ENCODE data around the gene ALKBH4.

The ALKBH4 gene

DNA sequence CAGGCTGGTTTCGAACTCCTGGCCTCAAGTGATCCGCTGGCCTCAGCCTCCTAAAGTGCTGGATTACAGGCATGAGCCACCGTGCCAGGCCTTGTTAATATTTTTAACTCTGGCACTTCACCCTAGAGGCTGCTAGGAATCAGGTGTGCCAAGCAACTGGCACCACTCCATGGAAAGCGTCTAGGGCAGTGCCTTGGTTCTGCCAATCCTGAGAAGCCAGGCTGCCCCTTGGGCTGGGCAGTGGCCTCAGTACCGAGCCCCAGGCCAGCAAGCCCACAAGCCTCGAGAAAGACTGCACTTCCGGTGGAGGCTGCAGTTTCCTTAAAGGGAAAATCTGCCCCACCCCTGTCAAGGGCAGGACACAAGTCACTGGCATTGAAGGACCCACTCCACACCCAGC lies 11.3 kb downstream of the ALKBH4 start:
- DNase-seq: no peak

GRCh38 chr7:102452451-102452850 lies 12.2 kb downstream of the ALKBH4 start:
- DNase-seq: no peak

- DNase-seq: no peak
Observed at GRCh38 chr7:102451371-102452054, 13.2 kb downstream of the ALKBH4 start.

- no peak for DNase-seq
Observed at GRCh38 chr7:102450242-102450641, 14.4 kb downstream of the ALKBH4 start.

DNA sequence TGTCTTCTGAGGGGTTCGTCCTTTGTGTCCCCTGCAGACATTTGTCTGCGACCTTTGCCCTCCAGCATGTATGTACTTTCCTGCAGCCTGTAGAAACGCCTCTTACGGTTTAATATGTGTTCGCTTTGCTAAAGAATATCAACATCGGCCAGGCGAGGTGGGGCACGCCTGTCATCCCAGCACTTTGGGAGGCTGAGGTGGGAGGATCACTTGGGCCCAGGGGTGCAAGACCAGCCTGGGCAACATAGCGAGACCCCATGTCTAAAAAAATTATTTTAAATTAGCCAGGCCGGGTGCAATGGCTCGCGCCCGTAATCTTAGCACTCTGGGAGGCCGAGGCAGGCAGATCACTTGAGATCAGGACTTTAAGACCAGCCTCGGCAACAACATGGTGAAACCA lies 15.5 kb downstream of the ALKBH4 start:
- no peak for DNase-seq

DNA sequence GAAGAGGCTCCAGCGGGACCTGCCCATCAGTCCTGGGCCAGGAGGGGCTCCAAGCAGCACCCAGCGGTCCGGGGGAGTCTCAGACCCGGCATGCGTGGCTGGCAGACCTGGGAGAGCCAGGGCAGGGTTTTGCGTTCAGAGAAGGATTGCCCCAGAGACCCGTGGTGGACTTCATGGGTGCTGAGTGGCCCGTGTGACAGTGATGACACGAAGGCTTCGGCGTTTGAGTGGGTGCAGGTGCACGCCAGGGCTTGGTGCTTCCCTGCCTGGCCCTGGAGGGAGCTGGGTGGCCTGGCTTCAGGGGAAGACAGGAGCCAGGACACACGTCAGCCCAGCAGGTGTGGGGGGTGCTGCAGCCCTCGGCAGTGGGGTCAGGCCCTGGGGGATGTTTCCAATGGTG lies 17.4 kb downstream of the ALKBH4 start:
- no peak for DNase-seq

- DNase-seq: no peak
Observed at GRCh38 chr7:102446387-102447156, 18.1 kb downstream of the ALKBH4 start.

GRCh38 chr7:102445674-102446071 lies 19.0 kb downstream of the ALKBH4 start:
- DNase-seq: no peak

DNA sequence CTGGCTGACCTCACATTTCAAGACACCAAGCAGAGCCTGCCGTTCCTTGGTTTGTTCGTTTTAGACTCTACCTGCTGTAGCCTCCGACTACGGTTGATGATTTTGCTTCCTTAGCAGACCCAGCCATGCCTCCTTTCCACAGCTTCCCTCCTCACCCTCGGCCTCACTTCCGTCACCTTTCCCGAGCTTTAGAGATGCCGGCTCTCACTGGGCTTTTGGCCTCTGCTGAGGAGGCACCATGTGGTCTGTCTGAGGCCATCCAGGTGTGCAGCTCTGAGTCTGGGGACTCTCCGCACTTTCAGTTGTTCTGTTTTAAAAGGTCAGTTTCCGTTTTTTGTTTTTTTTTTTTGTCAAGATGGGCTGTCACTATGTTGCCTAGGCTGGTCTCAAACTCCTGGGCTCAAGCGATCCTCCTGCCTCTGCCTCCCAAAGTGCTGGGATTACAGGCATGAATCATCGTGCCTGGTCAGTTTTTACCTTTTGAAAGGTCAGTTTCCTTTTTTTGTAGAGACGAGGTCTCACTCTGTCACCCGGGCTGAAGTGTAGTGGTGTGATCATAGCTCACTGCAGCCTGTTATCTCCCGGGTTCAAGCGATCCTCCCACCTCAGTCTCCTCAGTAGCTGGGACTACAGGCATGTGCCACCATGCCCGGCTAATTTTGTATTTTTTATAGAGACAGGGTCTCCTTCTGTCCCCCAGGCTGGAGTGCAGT lies 19.5 kb downstream of the ALKBH4 start:
- no peak for DNase-seq

DNA sequence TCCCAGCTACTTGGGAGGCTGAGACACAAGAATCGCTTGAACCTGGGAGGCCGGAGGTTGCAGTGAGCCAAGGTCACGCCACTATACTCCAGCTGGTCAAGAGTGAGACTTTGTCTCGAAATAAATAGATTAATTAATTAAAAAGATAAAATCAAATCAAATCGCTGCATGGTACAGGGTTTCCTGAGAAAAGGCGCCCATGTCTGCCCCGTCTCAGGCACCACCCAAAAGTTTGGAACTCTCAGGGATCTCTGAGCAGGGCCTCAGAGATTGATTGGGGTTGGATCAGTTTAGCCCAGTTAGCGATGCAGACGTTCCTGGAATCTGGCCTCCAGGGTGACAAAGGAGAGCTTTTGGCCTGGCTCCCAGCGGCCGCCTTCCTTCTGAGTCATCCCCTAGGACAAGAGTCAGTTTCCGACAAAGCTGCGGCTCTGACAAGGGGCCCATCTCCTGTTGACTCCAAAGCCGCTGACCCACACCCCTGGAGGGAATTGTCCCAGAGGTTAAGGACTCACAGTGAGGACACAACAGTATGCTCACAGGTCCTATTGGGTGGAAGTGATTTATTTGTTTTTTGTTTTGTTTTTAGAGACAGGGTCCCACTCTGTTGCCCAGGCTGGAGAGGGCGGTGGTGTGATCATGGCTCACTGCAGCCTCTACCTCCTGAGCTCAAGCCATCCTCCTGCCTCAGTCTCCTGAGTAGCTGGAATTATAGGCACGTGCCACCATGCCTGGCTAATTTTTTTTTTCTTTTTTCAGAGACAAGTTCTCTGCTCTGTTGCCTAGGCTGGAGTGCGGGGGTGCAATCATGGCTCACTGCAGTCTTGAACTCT lies 24.5 kb downstream of the ALKBH4 start:
- peak; percentile 55 for DNase-seq

DNA sequence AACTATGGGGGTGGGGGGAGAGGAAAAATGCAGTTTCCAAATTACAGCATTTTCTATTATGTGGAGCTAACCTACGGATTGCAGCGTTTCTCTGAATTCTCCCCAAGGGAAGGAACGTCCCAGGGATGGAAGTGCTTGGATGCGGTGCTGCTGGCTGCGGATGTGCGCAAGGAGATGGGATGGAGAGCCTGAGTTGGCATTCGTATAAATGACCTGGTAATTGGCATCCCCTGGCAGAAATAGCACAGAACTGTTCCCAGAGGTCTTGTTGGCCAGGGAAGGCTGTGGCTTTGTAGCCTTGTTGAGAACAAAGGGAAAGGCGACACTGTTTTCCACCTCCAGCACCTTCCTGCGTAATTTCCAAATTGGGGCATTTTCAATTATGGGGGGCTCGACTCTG lies 28.5 kb downstream of the ALKBH4 start:
- no peak for DNase-seq

GRCh38 chr7:102434039-102434486 lies 30.6 kb downstream of the ALKBH4 start:
- DNase-seq: no peak

- DNase-seq: peak; percentile 58
Observed at GRCh38 chr7:102433219-102434038, 31.2 kb downstream of the ALKBH4 start, which contains the start of gene ORAI2. Gene ORAI2, plus strand, starts transcription at chr7:102433575. Its CDS starts 5,382 bp downstream, at chr7:102438957.

GRCh38 chr7:102432442-102433218 lies 32.0 kb downstream of the ALKBH4 start:
- DNase-seq: no peak

DNA sequence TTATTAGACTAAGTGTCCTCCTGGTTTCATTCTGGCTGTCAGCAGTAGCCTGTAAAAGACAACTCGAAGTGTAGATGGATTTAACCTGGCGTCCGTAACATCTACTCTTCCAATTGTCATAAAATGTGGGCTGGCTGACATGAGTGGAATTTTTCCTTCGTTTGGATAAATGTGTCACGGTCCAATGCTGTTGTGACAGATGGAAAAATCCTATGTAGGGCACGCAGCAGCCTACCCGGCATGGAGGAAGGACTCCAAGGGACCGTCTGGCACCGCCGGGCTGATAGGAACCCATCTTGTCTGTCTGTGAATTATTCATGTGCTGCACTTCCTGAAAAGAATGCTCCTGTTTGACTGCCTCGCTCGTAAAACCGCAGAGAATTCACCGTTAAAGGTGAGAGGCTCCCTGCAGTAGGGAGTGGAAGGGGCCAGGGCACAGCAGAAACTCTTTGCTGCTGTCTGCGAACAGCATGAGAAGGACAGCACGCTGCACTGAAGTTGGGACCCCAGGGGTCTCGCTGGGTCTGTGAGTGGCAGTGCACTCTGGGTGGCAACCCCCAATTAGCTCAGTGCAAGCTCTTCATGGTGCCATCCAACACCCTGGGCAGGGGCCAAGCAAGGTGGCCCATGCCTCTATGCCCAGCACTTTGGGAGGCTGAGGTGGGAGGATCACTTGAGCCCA lies 32.9 kb downstream of the ALKBH4 start:
- no peak for DNase-seq

DNA sequence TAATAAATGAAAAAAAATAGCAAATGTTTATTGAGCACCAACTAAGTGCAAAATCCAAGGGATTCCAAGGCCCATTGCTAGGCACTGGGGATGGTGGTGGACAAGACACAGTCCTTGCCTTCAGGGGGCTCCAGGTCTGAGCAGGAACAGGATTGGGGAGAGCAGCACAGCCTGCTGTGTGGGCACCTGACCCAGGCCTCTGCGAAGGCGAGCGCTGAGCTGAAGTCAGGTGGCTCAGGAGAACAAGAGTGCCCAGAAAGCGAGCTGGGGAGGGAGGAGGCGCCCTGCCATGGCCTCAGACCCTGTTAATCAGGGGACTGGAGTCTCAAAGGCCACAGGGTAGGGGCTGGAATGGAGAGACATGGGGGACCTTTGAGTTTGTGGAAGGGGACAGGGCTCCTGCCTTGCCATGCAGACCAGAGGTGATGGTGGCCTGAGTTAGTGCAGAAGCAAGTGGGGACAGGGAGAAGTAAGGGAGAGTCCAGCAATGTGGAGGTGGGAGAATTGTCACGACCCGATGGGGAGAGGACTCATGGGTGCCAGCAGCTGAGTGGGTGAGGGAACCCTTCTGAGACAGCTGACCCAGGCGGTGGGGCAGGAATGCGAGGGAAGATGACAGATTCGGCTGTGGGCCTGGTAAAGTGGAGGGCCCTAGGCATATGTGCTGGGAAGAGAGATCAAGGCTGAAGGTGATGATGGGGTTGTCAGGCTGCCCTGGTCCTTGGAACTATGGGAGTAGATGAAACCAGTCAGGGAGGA lies 35.3 kb downstream of the ALKBH4 start:
- no peak for DNase-seq

DNA sequence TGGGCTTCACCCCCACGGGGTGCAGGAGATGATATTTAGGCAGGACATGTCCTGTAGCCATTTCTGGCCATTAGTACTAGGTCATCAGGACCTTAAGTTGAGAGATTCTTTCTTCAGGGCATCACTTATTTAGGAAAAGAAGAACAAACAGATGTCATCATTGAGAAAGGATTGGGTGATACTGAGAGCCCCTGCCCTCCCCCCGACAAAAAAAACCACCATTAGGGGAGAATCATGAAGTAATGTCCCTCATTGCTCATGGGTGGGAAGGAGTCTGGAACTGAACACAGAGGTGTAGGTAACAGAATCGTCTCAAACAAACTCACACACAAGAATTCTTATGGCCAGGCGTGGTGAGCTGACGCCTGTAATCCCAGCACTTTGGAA lies 37.7 kb downstream of the ALKBH4 start:
- no peak for DNase-seq

GRCh38 chr7:102426268-102427018 lies 38.2 kb downstream of the ALKBH4 start:
- no peak for DNase-seq
